Measurements from ENCODE around the gene SOS2.

Gene SOS2

DNA sequence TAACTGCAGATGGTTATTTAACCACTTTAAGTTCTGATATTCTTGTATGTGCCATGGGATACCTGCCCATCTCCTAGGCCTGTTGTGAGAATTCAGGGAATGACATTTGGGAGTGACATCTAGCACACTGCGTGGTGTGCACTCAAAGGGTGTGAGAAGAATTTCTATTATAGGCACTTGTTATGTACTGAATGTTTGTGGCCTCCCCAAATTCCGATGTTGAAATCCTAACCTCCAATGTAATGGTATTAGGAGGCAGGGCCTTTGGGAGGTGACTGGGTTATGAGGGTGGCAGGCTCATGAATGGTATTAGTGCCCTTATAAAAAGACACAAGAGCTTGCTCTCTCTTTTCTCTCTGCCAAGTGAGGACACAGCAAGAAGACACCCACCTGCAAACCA, 142.6 kb downstream of the SOS2 start:
- Histone ChIP-seq H3K27me3 (ENCODE audit: insufficient read depth, low read length, poor library complexity, severe bottlenecking) (no peaks in the 10 kb centered on the region), H3K9ac (ENCODE audit: low read depth, low read length, poor library complexity, severe bottlenecking) (no peak overlapping the region), H3K79me2 (ENCODE audit: insufficient read depth, low read length) (no peaks in the 10 kb centered on the region), H4K20me1 (ENCODE audit: insufficient read depth, low read length, poor library complexity, severe bottlenecking) (no peaks in the 10 kb centered on the region), H3K4me2 (ENCODE audit: low read depth, low read length, poor library complexity, severe bottlenecking) (no peak overlapping the region), H3K4me1 (ENCODE audit: insufficient read depth, low read length, poor library complexity, severe bottlenecking) (peaks cover 8% of the 10 kb centered on the region), H3K9me3 (ENCODE audit: insufficient read depth, low read depth, low read length) (no peaks in the 10 kb centered on the region), H2AFZ (ENCODE audit: low read length) (no peak overlapping the region), H3K36me3 (ENCODE audit: insufficient read depth, low read length) (no peaks in the 10 kb centered on the region), H3F3A (ENCODE audit: low read depth) (no peaks in the 10 kb centered on the region), H3K9me2 (replicated peaks; ENCODE audit: low read depth, low read length) (no peaks in the 10 kb centered on the region), H3K4me3 (ENCODE audit: low read length, poor library complexity, severe bottlenecking) (no peak overlapping the region)
- TF ChIP-seq, protein P1, sequence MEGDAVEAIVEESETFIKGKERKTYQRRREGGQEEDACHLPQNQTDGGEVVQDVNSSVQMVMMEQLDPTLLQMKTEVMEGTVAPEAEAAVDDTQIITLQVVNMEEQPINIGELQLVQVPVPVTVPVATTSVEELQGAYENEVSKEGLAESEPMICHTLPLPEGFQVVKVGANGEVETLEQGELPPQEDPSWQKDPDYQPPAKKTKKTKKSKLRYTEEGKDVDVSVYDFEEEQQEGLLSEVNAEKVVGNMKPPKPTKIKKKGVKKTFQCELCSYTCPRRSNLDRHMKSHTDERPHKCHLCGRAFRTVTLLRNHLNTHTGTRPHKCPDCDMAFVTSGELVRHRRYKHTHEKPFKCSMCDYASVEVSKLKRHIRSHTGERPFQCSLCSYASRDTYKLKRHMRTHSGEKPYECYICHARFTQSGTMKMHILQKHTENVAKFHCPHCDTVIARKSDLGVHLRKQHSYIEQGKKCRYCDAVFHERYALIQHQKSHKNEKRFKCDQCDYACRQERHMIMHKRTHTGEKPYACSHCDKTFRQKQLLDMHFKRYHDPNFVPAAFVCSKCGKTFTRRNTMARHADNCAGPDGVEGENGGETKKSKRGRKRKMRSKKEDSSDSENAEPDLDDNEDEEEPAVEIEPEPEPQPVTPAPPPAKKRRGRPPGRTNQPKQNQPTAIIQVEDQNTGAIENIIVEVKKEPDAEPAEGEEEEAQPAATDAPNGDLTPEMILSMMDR (conservative IDR thresholded peaks at IDR 0.05; ENCODE audit: low read length): no peak
- TF ChIP-seq EZH2phosphoT487 (IDR thresholded peaks at IDR 0.05; ENCODE audit: borderline replicate concordance): no peak

- H3K4me3 ChIP-seq (ENCODE audit: low read length, poor library complexity, severe bottlenecking): no peak overlapping the region
- H3K79me2 ChIP-seq (ENCODE audit: insufficient read depth, low read length): no peaks in the 10 kb centered on the region
- no peak overlapping the region for H2AFZ ChIP-seq (ENCODE audit: low read length)
- no peak for TF ChIP-seq EZH2phosphoT487 (IDR thresholded peaks at IDR 0.05; ENCODE audit: borderline replicate concordance)
- TF ChIP-seq, protein P1 (conservative IDR thresholded peaks at IDR 0.05; ENCODE audit: low read length): no peak
- no peak overlapping the region for H3K9ac ChIP-seq (ENCODE audit: low read depth, low read length, poor library complexity, severe bottlenecking)
- no peaks in the 10 kb centered on the region for H3F3A ChIP-seq (ENCODE audit: low read depth)
- H3K4me1 ChIP-seq (ENCODE audit: insufficient read depth, low read length, poor library complexity, severe bottlenecking): peaks cover 8% of the 10 kb centered on the region
- H3K9me2 ChIP-seq (replicated peaks; ENCODE audit: low read depth, low read length): no peaks in the 10 kb centered on the region
- H3K36me3 ChIP-seq (ENCODE audit: insufficient read depth, low read length): no peaks in the 10 kb centered on the region
- no peaks in the 10 kb centered on the region for H3K9me3 ChIP-seq (ENCODE audit: insufficient read depth, low read depth, low read length)
- H3K27me3 ChIP-seq (ENCODE audit: insufficient read depth, low read length, poor library complexity, severe bottlenecking): no peaks in the 10 kb centered on the region
- H4K20me1 ChIP-seq (ENCODE audit: insufficient read depth, low read length, poor library complexity, severe bottlenecking): no peaks in the 10 kb centered on the region
- no peak overlapping the region for H3K4me2 ChIP-seq (ENCODE audit: low read depth, low read length, poor library complexity, severe bottlenecking)
These were observed 143.3 kb downstream of the SOS2 start for GRCh38 chr14:50088117-50088515.

GRCh38 chr14:50087341-50088116, 143.8 kb downstream of the SOS2 start:
- H3F3A ChIP-seq (ENCODE audit: low read depth): no peaks in the 10 kb centered on the region
- no peak overlapping the region for H3K9ac ChIP-seq (ENCODE audit: low read depth, low read length, poor library complexity, severe bottlenecking)
- H2AFZ ChIP-seq (ENCODE audit: low read length): no peak overlapping the region
- no peaks in the 10 kb centered on the region for H3K9me3 ChIP-seq (ENCODE audit: insufficient read depth, low read depth, low read length)
- no peaks in the 10 kb centered on the region for H3K27me3 ChIP-seq (ENCODE audit: insufficient read depth, low read length, poor library complexity, severe bottlenecking)
- no peaks in the 10 kb centered on the region for H3K9me2 ChIP-seq (replicated peaks; ENCODE audit: low read depth, low read length)
- H4K20me1 ChIP-seq (ENCODE audit: insufficient read depth, low read length, poor library complexity, severe bottlenecking): no peaks in the 10 kb centered on the region
- peak overlapping the region; percentile 10 for H3K4me2 ChIP-seq (ENCODE audit: low read depth, low read length, poor library complexity, severe bottlenecking)
- H3K36me3 ChIP-seq (ENCODE audit: insufficient read depth, low read length): no peaks in the 10 kb centered on the region
- H3K4me3 ChIP-seq (ENCODE audit: low read length, poor library complexity, severe bottlenecking): no peak overlapping the region
- H3K79me2 ChIP-seq (ENCODE audit: insufficient read depth, low read length): no peaks in the 10 kb centered on the region
- peaks cover 8% of the 10 kb centered on the region for H3K4me1 ChIP-seq (ENCODE audit: insufficient read depth, low read length, poor library complexity, severe bottlenecking)
- TF ChIP-seq, protein P1 (conservative IDR thresholded peaks at IDR 0.05; ENCODE audit: low read length): no peak
- TF ChIP-seq EZH2phosphoT487 (IDR thresholded peaks at IDR 0.05; ENCODE audit: borderline replicate concordance): no peak

All from Loucy (cell line).